NT2/D1 (cell line): ENCODE results near the gene KLHL3.
A peak's percentile ranks its signal among the peaks of the same experiment; 100 is the strongest.

Experiments
- DNase-seq: peaks from one replicate; pipeline ENCODE4 v3.0.0-alpha.2; 2011; ENCODE audit warnings: low read depth, low spot score
- H3K27me3 ChIP-seq: 2 replicates; pipeline ENCODE4 v1.6.0; 2011; ENCODE audit warnings: mild to moderate bottlenecking; ENCODE audit not compliant: insufficient read length, insufficient read depth
- H3K36me3 ChIP-seq: 2 replicates; pipeline ENCODE4 v1.6.1; 2011; ENCODE audit warnings: mild to moderate bottlenecking, low read length, mixed read lengths; ENCODE audit not compliant: insufficient read depth, insufficient read length
- H3K4me1 ChIP-seq: 2 replicates; pipeline ENCODE4 v1.5.1; 2011; ENCODE audit not compliant: insufficient read depth, insufficient read length
- H3K4me3 ChIP-seq: 2 replicates; pipeline ENCODE4 v1.5.1; 2011; ENCODE audit warnings: low read depth; ENCODE audit not compliant: insufficient read length
- H3K9ac ChIP-seq: 2 replicates; pipeline ENCODE4 v1.6.0; 2011; ENCODE audit warnings: low read depth; ENCODE audit not compliant: insufficient read length
- H3K9me3 ChIP-seq: 2 replicates; pipeline ENCODE4 v1.5.1; 2011; ENCODE audit warnings: mild to moderate bottlenecking, low read length; ENCODE audit not compliant: insufficient read depth
- SUZ12 ChIP-seq: IDR thresholded peaks from 2 replicates; pipeline ENCODE4 v1.6.1; 2011; ENCODE audit not compliant: insufficient read length, insufficient read depth; ENCODE audit errors: extremely low read depth
- YY1 ChIP-seq: IDR thresholded peaks from 2 replicates; pipeline ENCODE4 v1.6.1; 2011; ENCODE audit not compliant: insufficient read length, insufficient read depth
- ZNF274 ChIP-seq: IDR thresholded peaks from 2 replicates; pipeline ENCODE4 v1.6.1; 2011; ENCODE audit warnings: mild to moderate bottlenecking, low read depth, low read length

KLHL3 gene

DNA sequence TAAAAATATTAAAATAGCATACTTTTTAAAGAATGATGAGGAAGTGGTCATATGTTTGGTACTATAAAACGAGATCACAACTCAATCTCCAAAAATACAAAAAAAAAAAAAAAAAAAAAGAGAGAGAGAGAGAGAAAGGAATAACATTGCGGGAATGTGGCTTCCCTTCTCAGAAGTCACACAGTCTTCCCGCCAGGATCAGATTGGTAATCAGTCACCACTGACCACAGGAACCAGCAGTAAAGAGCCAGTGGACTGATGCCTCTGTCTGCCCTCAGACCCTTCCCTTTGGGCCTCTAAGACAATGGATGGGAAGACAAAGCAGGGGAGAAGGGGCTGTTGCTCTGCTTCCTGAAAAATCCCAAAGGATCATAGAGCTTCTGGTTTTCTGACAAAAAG, 104.9 kb downstream of the KLHL3 start:
- TF ChIP-seq SUZ12 (no peak), ZNF274 (no peak), YY1 (no peak)
- Histone ChIP-seq H3K9me3 (no peaks in the 10 kb centered on the region), H3K36me3 (no peaks in the 10 kb centered on the region), H3K27me3 (no peaks in the 10 kb centered on the region), H3K9ac (no peak overlapping the region), H3K4me3 (no peak overlapping the region), H3K4me1 (no peaks in the 10 kb centered on the region)
- DNase-seq = no peak

DNA sequence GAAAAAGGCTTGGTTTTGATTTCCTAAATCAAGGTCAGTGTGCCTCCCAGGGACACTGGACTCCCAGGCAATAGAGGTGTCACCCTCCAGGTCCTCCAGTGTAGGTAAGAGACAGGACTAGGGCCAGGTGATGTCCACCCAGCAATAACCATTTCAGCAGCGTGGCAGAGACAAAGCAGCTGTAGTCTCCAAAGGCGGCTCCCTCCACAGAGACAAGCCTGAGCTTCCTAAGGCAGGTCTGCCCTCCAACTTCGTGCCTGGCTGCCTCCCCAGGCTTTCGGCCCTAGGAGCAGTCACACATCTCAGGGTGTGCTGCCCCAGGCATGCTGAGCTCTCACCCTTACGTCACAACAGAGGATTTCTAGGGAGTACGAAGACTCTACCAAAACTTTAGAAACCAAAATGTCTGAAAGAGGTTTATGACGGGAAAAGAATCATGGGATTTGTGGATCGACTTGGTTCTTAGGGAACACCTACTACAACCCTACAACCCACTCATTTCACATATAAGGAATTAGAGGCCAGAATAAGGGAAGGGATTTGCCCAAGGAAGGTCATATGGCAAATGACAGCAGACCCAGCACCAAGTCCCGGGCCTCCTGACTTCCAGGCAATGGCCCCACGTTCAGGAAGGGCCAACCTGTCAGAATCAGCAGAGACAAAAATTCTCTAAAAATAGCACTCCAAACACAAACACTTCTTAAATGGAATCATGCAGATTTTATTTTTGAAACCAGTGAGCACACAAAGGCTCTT, 105.5 kb downstream of the KLHL3 start:
- no peaks in the 10 kb centered on the region for H3K36me3 ChIP-seq
- no peak overlapping the region for H3K4me3 ChIP-seq
- DNase-seq = no peak
- H3K4me1 ChIP-seq = no peaks in the 10 kb centered on the region
- TF ChIP-seq YY1 (no peak), ZNF274 (no peak)
- H3K9me3 ChIP-seq = no peaks in the 10 kb centered on the region
- H3K9ac ChIP-seq = no peak overlapping the region
- H3K27me3 ChIP-seq = no peaks in the 10 kb centered on the region

DNA sequence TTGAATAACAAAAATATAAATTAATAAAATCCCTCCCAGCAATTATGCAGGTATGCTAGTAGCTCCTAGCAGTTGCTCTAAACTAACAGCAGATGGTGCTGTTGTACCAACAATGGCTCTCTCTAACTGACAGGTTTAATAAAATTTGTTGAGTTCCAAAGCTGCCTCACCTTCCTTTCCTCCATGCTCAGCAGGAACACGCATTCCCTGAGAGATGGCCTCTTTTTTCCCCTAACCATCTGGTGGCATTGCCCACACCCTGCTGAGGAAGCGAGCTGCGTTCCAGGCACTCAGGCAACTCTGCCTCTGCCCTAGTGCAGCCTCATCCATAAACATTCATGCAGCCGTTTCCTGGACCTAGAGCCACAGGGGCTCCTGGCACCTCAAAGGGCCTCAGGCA, 106.2 kb downstream of the KLHL3 start:
- Histone ChIP-seq H3K36me3 (no peaks in the 10 kb centered on the region), H3K4me3 (no peak overlapping the region), H3K9me3 (no peaks in the 10 kb centered on the region), H3K4me1 (no peaks in the 10 kb centered on the region), H3K27me3 (no peaks in the 10 kb centered on the region), H3K9ac (no peak overlapping the region)
- TF ChIP-seq SUZ12 (no peak), YY1 (no peak), ZNF274 (no peak)
- DNase-seq = peak; percentile 20

DNA sequence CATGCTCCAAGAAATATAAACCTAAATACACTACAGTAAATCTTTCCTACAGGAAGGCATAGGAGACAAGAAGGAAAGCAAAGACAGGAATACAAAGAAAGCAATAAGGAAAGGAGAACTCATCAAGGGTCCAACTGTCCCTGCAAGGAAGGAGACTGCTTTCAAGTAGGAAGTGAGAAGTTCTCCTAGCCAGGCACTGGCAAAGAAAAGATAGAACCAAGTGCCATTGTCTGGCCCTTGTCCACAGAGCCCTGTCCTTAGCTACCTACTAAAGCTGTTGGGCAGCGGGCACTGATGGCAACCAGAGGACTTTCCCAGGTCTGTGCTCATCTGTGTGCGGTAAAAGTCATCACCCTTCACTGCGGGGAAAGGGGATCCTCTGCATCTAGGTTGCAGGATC, 108.2 kb downstream of the KLHL3 start:
- no peaks in the 10 kb centered on the region for H3K27me3 ChIP-seq
- H3K9me3 ChIP-seq = no peaks in the 10 kb centered on the region
- TF ChIP-seq YY1 (no peak), ZNF274 (no peak), SUZ12 (no peak)
- no peaks in the 10 kb centered on the region for H3K36me3 ChIP-seq
- H3K4me1 ChIP-seq = no peaks in the 10 kb centered on the region
- no peak overlapping the region for H3K4me3 ChIP-seq
- no peak overlapping the region for H3K9ac ChIP-seq
- no peak for DNase-seq

DNA sequence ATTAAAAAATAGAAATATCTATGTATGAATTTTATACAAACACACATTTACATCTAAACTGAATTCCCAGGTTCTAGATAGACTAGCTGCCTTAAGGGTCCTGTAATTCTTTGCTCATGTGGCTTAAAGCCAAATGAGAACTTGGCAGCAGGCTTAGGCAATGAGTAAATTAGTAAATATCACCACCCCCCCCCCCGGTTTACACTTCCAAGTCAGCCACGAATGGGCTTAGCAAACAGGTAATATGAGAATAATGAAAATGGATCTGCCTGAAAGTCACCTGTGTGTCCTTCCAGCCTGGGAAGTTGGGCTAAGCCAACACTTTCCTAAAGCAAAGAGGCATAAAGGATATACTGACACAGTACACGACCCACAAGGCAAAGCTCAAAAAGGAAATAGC, 108.6 kb downstream of the KLHL3 start:
- TF ChIP-seq SUZ12 = no peak
- TF ChIP-seq YY1 = no peak
- TF ChIP-seq ZNF274 = no peak
- H3K4me3 ChIP-seq = no peak overlapping the region
- no peaks in the 10 kb centered on the region for H3K9me3 ChIP-seq
- H3K27me3 ChIP-seq = no peaks in the 10 kb centered on the region
- no peak for DNase-seq
- no peaks in the 10 kb centered on the region for H3K4me1 ChIP-seq
- H3K9ac ChIP-seq = no peak overlapping the region
- H3K36me3 ChIP-seq = no peaks in the 10 kb centered on the region

DNA sequence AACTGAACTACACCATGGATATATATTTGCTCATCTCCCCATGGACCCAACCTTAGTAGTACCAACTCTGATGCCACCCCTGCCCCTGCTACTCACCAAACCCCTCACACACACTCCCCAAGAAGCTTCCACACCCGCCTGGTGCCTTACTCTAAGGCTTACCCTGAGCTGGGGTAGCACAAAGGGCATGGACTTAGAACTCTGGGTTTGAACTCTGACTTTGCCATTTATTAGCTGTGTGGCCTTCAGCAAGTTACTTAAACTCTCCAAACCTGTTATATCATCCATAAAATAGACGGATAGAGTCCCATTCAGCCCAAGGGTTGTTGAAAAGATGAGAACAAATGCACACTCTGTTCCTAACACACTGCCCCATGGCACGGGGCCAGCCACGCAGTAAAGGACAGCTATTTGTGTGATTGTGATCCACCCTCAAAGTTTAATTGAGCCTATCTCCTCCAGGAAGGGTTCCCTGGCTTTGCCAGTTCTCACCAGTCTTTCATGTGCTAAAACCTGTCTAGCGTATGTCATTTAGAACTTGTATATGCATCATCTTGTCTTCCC, 111.0 kb downstream of the KLHL3 start:
- Histone ChIP-seq H3K9me3 (no peaks in the 10 kb centered on the region), H3K9ac (no peak overlapping the region), H3K4me1 (no peaks in the 10 kb centered on the region), H3K27me3 (no peaks in the 10 kb centered on the region), H3K36me3 (no peaks in the 10 kb centered on the region), H3K4me3 (no peak overlapping the region)
- no peak for DNase-seq
- TF ChIP-seq ZNF274 (no peak), SUZ12 (no peak), YY1 (no peak)

DNA sequence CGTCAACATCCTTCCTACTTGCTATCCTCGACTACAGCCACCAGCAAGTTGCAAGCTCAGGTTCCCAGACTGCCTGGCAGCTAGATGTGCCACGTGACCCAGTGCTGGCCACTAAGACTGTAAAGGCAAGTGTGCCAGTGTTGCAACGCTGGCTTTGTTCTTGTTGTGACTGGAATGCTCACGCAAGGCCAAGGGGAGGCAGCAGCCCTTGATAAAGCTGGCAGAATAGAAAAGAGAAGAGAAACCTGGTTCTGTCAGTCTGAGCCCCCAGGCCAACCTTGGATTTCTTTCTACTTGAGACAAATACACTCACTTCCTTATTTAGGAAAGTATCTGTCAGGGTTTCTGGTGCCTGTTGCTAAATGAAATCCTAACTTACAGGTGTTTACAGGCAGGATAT, 113.0 kb downstream of the KLHL3 start:
- no peak for DNase-seq

More for the DNA sequence above, 113.0 kb downstream of the KLHL3 start:
- no peak overlapping the region for H3K9ac ChIP-seq
- no peaks in the 10 kb centered on the region for H3K9me3 ChIP-seq
- H3K27me3 ChIP-seq = no peaks in the 10 kb centered on the region
- H3K36me3 ChIP-seq = no peaks in the 10 kb centered on the region
- no peaks in the 10 kb centered on the region for H3K4me1 ChIP-seq
- TF ChIP-seq SUZ12 (no peak), YY1 (no peak), ZNF274 (no peak)
- no peak overlapping the region for H3K4me3 ChIP-seq
